Chondrocyte (in vitro differentiated cells): ENCODE results near the gene AGAP2. TPM values are rescaled to one million over a fixed set of nuclear protein-coding genes. Genes with fewer than 3 reads are reported as not detected.
A peak's percentile ranks its signal among the peaks of the same experiment; 100 is the strongest.

Experiments
- DNase-seq: peaks from one replicate; pipeline ENCODE4 v3.0.0; 2021; ENCODE audit warnings: mixed read lengths, low spot score
- H3K27ac Mint-ChIP-seq: one replicate; pipeline ENCODE4 v1.8.0; 2021; ENCODE audit warnings: mild to moderate bottlenecking, moderate library complexity, mixed read lengths; ENCODE audit not compliant: unreplicated experiment
- H3K27me3 Mint-ChIP-seq: 2 replicates; pipeline ENCODE4 v1.8.0; 2021; ENCODE audit warnings: low read depth, mixed read lengths
- H3K36me3 Mint-ChIP-seq: 2 replicates; pipeline ENCODE4 v1.8.0; 2021; ENCODE audit warnings: low read depth, mixed read lengths
- H3K4me1 Mint-ChIP-seq: 2 replicates; pipeline ENCODE4 v1.8.0; 2021; ENCODE audit warnings: low read depth, mild to moderate bottlenecking, mixed read lengths
- H3K4me3 Mint-ChIP-seq: one replicate; pipeline ENCODE4 v1.8.0; 2021; ENCODE audit warnings: mild to moderate bottlenecking, moderate library complexity, mixed read lengths; ENCODE audit not compliant: unreplicated experiment
- H3K9me3 Mint-ChIP-seq: 2 replicates; pipeline ENCODE4 v1.8.0; 2021; ENCODE audit warnings: low read depth, mixed read lengths
- CTCF ChIP-seq: fragments of 200-600 bp; sonication (generic); IDR thresholded peaks from 2 replicates; pipeline ENCODE4 v1.5.0; 2021; ENCODE audit warnings: antibody characterized with exemption, mild to moderate bottlenecking, moderate library complexity
- total RNA-seq: library from RNA; stranded (reverse); gene quantifications from 3 replicates; pipeline ENCODE4 v1.2.1, GENCODE V29; 2021

The AGAP2 gene
- total RNA-seq, 1 donor from 2014 or later, result 1.9 TPM

- H3K27me3 Mint-ChIP-seq, result no peaks in the 10 kb centered on the region
- no peaks in the 10 kb centered on the region for H3K9me3 Mint-ChIP-seq
- H3K4me3 Mint-ChIP-seq, result peak overlapping the region; percentile 88
- peaks cover 18% of the 10 kb centered on the region for H3K36me3 Mint-ChIP-seq
- DNase-seq, result no peak
- no peak for TF ChIP-seq CTCF
- peak overlapping the region; percentile 72 for H3K27ac Mint-ChIP-seq
- H3K4me1 Mint-ChIP-seq, result peaks cover 44% of the 10 kb centered on the region
Measured at GRCh38 chr12:57753756-57754337, 15.3 kb upstream of the AGAP2 start.

- Mint-ChIP-seq H3K9me3 (no peaks in the 10 kb centered on the region), H3K4me3 (peak overlapping the region; percentile 92), H3K27me3 (no peaks in the 10 kb centered on the region), H3K4me1 (peaks cover 44% of the 10 kb centered on the region), H3K36me3 (peaks cover 18% of the 10 kb centered on the region), H3K27ac (peak overlapping the region; percentile 98)
- no peak for DNase-seq
- TF ChIP-seq CTCF, result no peak
Measured at GRCh38 chr12:57752668-57753000, 14.1 kb upstream of the AGAP2 start.

GRCh38 chr12:57751788-57752667 is 13.5 kb upstream of the AGAP2 start, which contains the start of gene CDK4:
Gene CDK4, minus strand, starts transcription at chr12:57752310. Its CDS starts 593 bp downstream, at chr12:57751717.
- H3K4me3 Mint-ChIP-seq, result peak within 1 kb of the TSS; percentile 92
- H3K9me3 Mint-ChIP-seq, result no peaks in the 10 kb centered on the region
- H3K4me1 Mint-ChIP-seq, result peaks cover 43% of the 10 kb centered on the region

GRCh38 chr12:57751432-57751787 is 12.9 kb upstream of the AGAP2 start:
- Mint-ChIP-seq H3K27me3 (no peaks in the 10 kb centered on the region), H3K27ac (peak overlapping the region; percentile 98), H3K9me3 (no peaks in the 10 kb centered on the region), H3K4me1 (peaks cover 37% of the 10 kb centered on the region), H3K36me3 (peaks cover 25% of the 10 kb centered on the region), H3K4me3 (peak overlapping the region; percentile 92)
- DNase-seq, result no peak
- TF ChIP-seq CTCF, result no peak

More at GRCh38 chr12:57751788-57752667, 13.5 kb upstream of the AGAP2 start, which contains the start of gene CDK4:
- Mint-ChIP-seq H3K27ac (peak within 1 kb of the TSS; percentile 98), H3K27me3 (no peaks in the 10 kb centered on the region), H3K36me3 (peaks cover 21% of the 10 kb centered on the region)
- no peak for TF ChIP-seq CTCF
- peak; percentile 100 for DNase-seq

- peaks cover 39% of the 10 kb centered on the region for H3K4me1 Mint-ChIP-seq
- no peaks in the 10 kb centered on the region for H3K9me3 Mint-ChIP-seq
- H3K27me3 Mint-ChIP-seq, result no peaks in the 10 kb centered on the region
- TF ChIP-seq CTCF, result no peak
- H3K27ac Mint-ChIP-seq, result peak overlapping the region; percentile 98
- H3K36me3 Mint-ChIP-seq, result peaks cover 27% of the 10 kb centered on the region
- no peak for DNase-seq
- H3K4me3 Mint-ChIP-seq, result peak overlapping the region; percentile 92
Measured at GRCh38 chr12:57750561-57751431, 12.3 kb upstream of the AGAP2 start.
